ENCODE measurements around the gene ADGRL3.

The ADGRL3 gene

DNA sequence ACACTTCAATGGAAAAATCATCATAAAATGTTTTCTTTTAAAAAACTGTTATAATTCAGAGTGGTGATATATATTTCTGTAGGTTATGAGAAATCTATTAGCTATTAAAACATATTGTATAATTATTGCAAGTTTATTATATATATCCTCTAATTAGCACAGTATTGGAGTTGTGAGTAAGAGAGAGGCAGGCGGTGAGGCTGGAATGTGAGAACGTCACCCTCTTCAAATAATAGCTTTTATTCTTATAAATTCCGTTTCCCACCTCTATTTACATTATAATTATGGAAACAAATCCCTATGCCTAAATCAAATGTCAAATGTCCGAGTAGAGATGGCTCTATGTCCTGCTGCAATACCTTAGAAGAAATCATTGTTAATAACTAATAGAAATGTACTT, 292.9 kb downstream of the ADGRL3 start:
- TF ChIP-seq PPARA (CRISPR knock-in tag; IDR thresholded peaks at IDR 0.05; ENCODE audit: borderline replicate concordance) (no peak), ZNF8 (CRISPR knock-in tag; IDR thresholded peaks at IDR 0.05) (no peak), ISL1 (CRISPR knock-in tag; IDR thresholded peaks at IDR 0.05) (no peak), TOX (CRISPR knock-in tag; IDR thresholded peaks at IDR 0.05; ENCODE audit: borderline replicate concordance) (no peak), ZFP3 (CRISPR knock-in tag; IDR thresholded peaks at IDR 0.05) (no peak), ESRRG (CRISPR knock-in tag; IDR thresholded peaks at IDR 0.05) (no peak), RARB (CRISPR knock-in tag; IDR thresholded peaks at IDR 0.05) (no peak), ZFP30 (CRISPR knock-in tag; IDR thresholded peaks at IDR 0.05) (no peak), ARNTL (CRISPR knock-in tag; IDR thresholded peaks at IDR 0.05; ENCODE audit: borderline replicate concordance, low read depth) (no peak), ZC3H10 (CRISPR knock-in tag; IDR thresholded peaks at IDR 0.05) (no peak), SNAI2 (CRISPR knock-in tag; IDR thresholded peaks at IDR 0.05) (no peak), GLIS3 (CRISPR knock-in tag; IDR thresholded peaks at IDR 0.05) (no peak), ZNF565 (CRISPR knock-in tag; conservative IDR thresholded peaks at IDR 0.05; ENCODE audit: low read depth) (no peak), OSR1 (CRISPR knock-in tag; IDR thresholded peaks at IDR 0.05) (no peak)
- TF ChIP-seq, protein P1, sequence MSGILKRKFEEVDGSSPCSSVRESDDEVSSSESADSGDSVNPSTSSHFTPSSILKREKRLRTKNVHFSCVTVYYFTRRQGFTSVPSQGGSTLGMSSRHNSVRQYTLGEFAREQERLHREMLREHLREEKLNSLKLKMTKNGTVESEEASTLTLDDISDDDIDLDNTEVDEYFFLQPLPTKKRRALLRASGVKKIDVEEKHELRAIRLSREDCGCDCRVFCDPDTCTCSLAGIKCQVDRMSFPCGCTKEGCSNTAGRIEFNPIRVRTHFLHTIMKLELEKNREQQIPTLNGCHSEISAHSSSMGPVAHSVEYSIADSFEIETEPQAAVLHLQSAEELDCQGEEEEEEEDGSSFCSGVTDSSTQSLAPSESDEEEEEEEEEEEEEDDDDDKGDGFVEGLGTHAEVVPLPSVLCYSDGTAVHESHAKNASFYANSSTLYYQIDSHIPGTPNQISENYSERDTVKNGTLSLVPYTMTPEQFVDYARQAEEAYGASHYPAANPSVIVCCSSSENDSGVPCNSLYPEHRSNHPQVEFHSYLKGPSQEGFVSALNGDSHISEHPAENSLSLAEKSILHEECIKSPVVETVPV (CRISPR knock-in tag; IDR thresholded peaks at IDR 0.05), result no peak
- TF ChIP-seq, protein P2, sequence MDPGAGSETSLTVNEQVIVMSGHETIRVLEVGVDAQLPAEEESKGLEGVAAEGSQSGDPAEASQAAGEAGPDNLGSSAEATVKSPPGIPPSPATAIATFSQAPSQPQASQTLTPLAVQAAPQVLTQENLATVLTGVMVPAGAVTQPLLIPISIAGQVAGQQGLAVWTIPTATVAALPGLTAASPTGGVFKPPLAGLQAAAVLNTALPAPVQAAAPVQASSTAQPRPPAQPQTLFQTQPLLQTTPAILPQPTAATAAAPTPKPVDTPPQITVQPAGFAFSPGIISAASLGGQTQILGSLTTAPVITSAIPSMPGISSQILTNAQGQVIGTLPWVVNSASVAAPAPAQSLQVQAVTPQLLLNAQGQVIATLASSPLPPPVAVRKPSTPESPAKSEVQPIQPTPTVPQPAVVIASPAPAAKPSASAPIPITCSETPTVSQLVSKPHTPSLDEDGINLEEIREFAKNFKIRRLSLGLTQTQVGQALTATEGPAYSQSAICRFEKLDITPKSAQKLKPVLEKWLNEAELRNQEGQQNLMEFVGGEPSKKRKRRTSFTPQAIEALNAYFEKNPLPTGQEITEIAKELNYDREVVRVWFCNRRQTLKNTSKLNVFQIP (CRISPR knock-in tag; IDR thresholded peaks at IDR 0.05; ENCODE audit: borderline replicate concordance, low read depth), result no peak
- TF ChIP-seq, protein P3, sequence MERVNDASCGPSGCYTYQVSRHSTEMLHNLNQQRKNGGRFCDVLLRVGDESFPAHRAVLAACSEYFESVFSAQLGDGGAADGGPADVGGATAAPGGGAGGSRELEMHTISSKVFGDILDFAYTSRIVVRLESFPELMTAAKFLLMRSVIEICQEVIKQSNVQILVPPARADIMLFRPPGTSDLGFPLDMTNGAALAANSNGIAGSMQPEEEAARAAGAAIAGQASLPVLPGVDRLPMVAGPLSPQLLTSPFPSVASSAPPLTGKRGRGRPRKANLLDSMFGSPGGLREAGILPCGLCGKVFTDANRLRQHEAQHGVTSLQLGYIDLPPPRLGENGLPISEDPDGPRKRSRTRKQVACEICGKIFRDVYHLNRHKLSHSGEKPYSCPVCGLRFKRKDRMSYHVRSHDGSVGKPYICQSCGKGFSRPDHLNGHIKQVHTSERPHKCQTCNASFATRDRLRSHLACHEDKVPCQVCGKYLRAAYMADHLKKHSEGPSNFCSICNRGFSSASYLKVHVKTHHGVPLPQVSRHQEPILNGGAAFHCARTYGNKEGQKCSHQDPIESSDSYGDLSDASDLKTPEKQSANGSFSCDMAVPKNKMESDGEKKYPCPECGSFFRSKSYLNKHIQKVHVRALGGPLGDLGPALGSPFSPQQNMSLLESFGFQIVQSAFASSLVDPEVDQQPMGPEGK (CRISPR knock-in tag; IDR thresholded peaks at IDR 0.05; ENCODE audit: borderline replicate concordance), result no peak
- ATAC-seq, result no peak

DNA sequence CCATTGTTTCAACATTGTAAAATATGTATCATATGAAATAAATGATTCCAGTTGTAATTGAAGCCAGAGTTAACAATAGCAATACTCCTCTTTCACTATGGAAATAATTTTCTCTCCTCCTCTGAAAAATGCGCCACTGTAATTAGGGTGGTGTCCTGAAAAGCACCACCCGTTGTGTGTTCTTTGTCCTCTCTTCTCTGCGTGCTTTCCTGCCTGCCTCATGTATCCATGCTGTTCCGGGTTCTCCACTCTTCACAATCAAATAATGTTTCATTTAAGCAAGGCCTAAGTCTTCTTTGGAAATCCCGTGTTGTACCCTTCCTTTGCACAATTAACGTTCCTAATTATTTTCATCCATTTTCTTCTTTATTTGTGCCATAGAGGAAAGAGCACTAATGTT, 293.3 kb downstream of the ADGRL3 start:
- TF ChIP-seq CSDC2 (CRISPR knock-in tag; IDR thresholded peaks at IDR 0.05) (no peak), ZNF565 (CRISPR knock-in tag; conservative IDR thresholded peaks at IDR 0.05; ENCODE audit: low read depth) (no peak), GLIS3 (CRISPR knock-in tag; IDR thresholded peaks at IDR 0.05) (no peak), ISL1 (CRISPR knock-in tag; IDR thresholded peaks at IDR 0.05) (no peak), RARB (CRISPR knock-in tag; IDR thresholded peaks at IDR 0.05) (no peak)
- no peak for ATAC-seq

DNA sequence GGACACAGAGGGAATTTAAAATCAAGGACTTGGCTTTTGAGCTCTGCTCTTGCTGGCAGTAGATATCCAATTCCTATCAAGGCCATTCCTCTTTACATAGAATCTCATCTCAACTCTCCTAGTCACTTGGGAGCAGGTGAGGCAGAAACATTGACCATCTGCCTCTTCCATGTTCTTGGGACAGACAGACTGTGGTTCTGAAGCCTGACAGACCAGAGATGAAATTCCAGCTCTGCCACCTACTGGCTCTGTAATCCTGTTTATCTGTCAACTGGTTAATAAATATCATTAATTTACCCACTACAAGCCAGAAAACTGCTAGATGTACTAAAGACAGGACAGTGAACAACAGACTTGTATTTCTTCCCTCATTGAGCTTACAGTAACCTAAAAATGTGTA, 300.8 kb downstream of the ADGRL3 start:
- no peak for ATAC-seq
- TF ChIP-seq ZNF70 (CRISPR knock-in tag; IDR thresholded peaks at IDR 0.05), result no peak
- TF ChIP-seq CSDC2 (CRISPR knock-in tag; IDR thresholded peaks at IDR 0.05), result no peak
- TF ChIP-seq ESRRG (CRISPR knock-in tag; IDR thresholded peaks at IDR 0.05), result no peak
- no peak for TF ChIP-seq ZNF8 (CRISPR knock-in tag; IDR thresholded peaks at IDR 0.05)
- TF ChIP-seq, protein P4, sequence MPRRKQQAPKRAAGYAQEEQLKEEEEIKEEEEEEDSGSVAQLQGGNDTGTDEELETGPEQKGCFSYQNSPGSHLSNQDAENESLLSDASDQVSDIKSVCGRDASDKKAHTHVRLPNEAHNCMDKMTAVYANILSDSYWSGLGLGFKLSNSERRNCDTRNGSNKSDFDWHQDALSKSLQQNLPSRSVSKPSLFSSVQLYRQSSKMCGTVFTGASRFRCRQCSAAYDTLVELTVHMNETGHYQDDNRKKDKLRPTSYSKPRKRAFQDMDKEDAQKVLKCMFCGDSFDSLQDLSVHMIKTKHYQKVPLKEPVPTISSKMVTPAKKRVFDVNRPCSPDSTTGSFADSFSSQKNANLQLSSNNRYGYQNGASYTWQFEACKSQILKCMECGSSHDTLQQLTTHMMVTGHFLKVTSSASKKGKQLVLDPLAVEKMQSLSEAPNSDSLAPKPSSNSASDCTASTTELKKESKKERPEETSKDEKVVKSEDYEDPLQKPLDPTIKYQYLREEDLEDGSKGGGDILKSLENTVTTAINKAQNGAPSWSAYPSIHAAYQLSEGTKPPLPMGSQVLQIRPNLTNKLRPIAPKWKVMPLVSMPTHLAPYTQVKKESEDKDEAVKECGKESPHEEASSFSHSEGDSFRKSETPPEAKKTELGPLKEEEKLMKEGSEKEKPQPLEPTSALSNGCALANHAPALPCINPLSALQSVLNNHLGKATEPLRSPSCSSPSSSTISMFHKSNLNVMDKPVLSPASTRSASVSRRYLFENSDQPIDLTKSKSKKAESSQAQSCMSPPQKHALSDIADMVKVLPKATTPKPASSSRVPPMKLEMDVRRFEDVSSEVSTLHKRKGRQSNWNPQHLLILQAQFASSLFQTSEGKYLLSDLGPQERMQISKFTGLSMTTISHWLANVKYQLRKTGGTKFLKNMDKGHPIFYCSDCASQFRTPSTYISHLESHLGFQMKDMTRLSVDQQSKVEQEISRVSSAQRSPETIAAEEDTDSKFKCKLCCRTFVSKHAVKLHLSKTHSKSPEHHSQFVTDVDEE (CRISPR knock-in tag; IDR thresholded peaks at IDR 0.05), result no peak
- TF ChIP-seq, protein P2 (CRISPR knock-in tag; IDR thresholded peaks at IDR 0.05; ENCODE audit: borderline replicate concordance, low read depth), result no peak
- TF ChIP-seq, protein P5, sequence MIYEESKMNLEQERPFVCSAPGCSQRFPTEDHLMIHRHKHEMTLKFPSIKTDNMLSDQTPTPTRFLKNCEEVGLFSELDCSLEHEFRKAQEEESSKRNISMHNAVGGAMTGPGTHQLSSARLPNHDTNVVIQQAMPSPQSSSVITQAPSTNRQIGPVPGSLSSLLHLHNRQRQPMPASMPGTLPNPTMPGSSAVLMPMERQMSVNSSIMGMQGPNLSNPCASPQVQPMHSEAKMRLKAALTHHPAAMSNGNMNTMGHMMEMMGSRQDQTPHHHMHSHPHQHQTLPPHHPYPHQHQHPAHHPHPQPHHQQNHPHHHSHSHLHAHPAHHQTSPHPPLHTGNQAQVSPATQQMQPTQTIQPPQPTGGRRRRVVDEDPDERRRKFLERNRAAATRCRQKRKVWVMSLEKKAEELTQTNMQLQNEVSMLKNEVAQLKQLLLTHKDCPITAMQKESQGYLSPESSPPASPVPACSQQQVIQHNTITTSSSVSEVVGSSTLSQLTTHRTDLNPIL (CRISPR knock-in tag; IDR thresholded peaks at IDR 0.05; ENCODE audit: low read depth), result no peak
- no peak for TF ChIP-seq BACH2 (CRISPR knock-in tag; IDR thresholded peaks at IDR 0.05; ENCODE audit: borderline replicate concordance)
- TF ChIP-seq ZFP3 (CRISPR knock-in tag; IDR thresholded peaks at IDR 0.05), result no peak
- no peak for TF ChIP-seq SNAI2 (CRISPR knock-in tag; IDR thresholded peaks at IDR 0.05)
- TF ChIP-seq ZNF565 (CRISPR knock-in tag; conservative IDR thresholded peaks at IDR 0.05; ENCODE audit: low read depth), result no peak
- no peak for TF ChIP-seq ZC3H10 (CRISPR knock-in tag; IDR thresholded peaks at IDR 0.05)
- TF ChIP-seq ZFP30 (CRISPR knock-in tag; IDR thresholded peaks at IDR 0.05), result no peak
- no peak for TF ChIP-seq GLIS3 (CRISPR knock-in tag; IDR thresholded peaks at IDR 0.05)
- no peak for TF ChIP-seq ISL1 (CRISPR knock-in tag; IDR thresholded peaks at IDR 0.05)
- TF ChIP-seq, protein P1 (CRISPR knock-in tag; IDR thresholded peaks at IDR 0.05), result no peak
- no peak for TF ChIP-seq ARNTL (CRISPR knock-in tag; IDR thresholded peaks at IDR 0.05; ENCODE audit: borderline replicate concordance, low read depth)
- TF ChIP-seq TCF4 (CRISPR knock-in tag; IDR thresholded peaks at IDR 0.05; ENCODE audit: borderline replicate concordance), result no peak
